Measurements from ENCODE around the gene PDIA5.

- no peak for TF ChIP-seq CTCF (IDR thresholded peaks at IDR 0.05)
- TF ChIP-seq EP300 (IDR thresholded peaks at IDR 0.05): no peak
- TF ChIP-seq POLR2A (IDR thresholded peaks at IDR 0.05): no peak
These were observed 8.5 kb downstream of the PDIA5 start for GRCh38 chr3:123075359-123075758.
